ENCODE results near the gene CYP2S1. TPM values are rescaled to one million over a fixed set of nuclear protein-coding genes. Genes with fewer than 3 reads are reported as not detected.
"Not testable (repeated sequence)": the region's sequence is repeated elsewhere in the genome, so short reads cannot be mapped to it uniquely, and the experiment has no call there.

The CYP2S1 gene
- total RNA-seq = 0.68 and 0.88 TPM in 2 replicates

GRCh38 chr19:41192574-41193429 is at the start of gene CYP2S1:
Gene CYP2S1, plus strand, starts transcription at chr19:41193219. Its CDS starts 46 bp downstream, at chr19:41193265.
- peak; percentile 21 for DNase-seq

GRCh38 chr19:41144403-41144802 is 48.6 kb upstream of the CYP2S1 start:
- DNase-seq = peak; percentile 93

GRCh38 chr19:41149831-41150230 is 43.2 kb upstream of the CYP2S1 start:
- DNase-seq = no peak

- not testable (repeated sequence) for DNase-seq
These were observed 42.0 kb upstream of the CYP2S1 start for GRCh38 chr19:41150986-41151385.

- no peak for DNase-seq
These were observed 39.0 kb upstream of the CYP2S1 start for GRCh38 chr19:41154060-41154459.

- no peak for DNase-seq
These were observed 36.8 kb upstream of the CYP2S1 start for GRCh38 chr19:41156207-41156606.

GRCh38 chr19:41159881-41160280 is 33.1 kb upstream of the CYP2S1 start:
- no peak for DNase-seq

- DNase-seq = no peak
These were observed 31.1 kb upstream of the CYP2S1 start for GRCh38 chr19:41161903-41162302.

GRCh38 chr19:41166944-41167804 is 25.8 kb upstream of the CYP2S1 start:
- no peak for DNase-seq

GRCh38 chr19:41172297-41173164 is 20.5 kb upstream of the CYP2S1 start:
- no peak for DNase-seq

- no peak for DNase-seq
These were observed 18.6 kb upstream of the CYP2S1 start for GRCh38 chr19:41174297-41174928.

GRCh38 chr19:41175801-41176777 is 16.9 kb upstream of the CYP2S1 start:
- peak; percentile 36 for DNase-seq

GRCh38 chr19:41180173-41180572 is 12.8 kb upstream of the CYP2S1 start:
- DNase-seq = not testable (repeated sequence)

GRCh38 chr19:41186971-41187883 is 5.8 kb upstream of the CYP2S1 start:
- DNase-seq = no peak

- no peak for DNase-seq
These were observed 5.1 kb upstream of the CYP2S1 start for GRCh38 chr19:41187884-41188279.

- no peak for DNase-seq
These were observed 3.5 kb upstream of the CYP2S1 start for GRCh38 chr19:41189425-41190065.

GRCh38 chr19:41193430-41194156 is 574 bp downstream of the CYP2S1 start:
- DNase-seq = no peak

- DNase-seq = no peak
These were observed 1.1 kb downstream of the CYP2S1 start for GRCh38 chr19:41194157-41194552.

All from dermis blood vessel endothelial cell (primary cell).